MM.1S (cell line): Measurements from ENCODE around the gene KCNIP1.

ENCODE experiments used
- EZH2 ChIP-seq: fragments of 300-600 bp; sonication (generic); optimal IDR thresholded peaks from 2 replicates; pipeline ENCODE3; 2017; ENCODE audit warnings: low read depth, mild to moderate bottlenecking, antibody characterized with exemption, low read length, mixed read lengths
- TF ChIP-seq, protein P1 (sequence below): fragments of 300-600 bp; sonication (generic); IDR thresholded peaks from 2 replicates; pipeline ENCODE4 v1.5.1; 2016; ENCODE audit warnings: antibody characterized with exemption, low read length, mixed read lengths

GRCh38 chr5:170524576-170524975 is 20.8 kb downstream of the KCNIP1 start:
- TF ChIP-seq, protein P1, sequence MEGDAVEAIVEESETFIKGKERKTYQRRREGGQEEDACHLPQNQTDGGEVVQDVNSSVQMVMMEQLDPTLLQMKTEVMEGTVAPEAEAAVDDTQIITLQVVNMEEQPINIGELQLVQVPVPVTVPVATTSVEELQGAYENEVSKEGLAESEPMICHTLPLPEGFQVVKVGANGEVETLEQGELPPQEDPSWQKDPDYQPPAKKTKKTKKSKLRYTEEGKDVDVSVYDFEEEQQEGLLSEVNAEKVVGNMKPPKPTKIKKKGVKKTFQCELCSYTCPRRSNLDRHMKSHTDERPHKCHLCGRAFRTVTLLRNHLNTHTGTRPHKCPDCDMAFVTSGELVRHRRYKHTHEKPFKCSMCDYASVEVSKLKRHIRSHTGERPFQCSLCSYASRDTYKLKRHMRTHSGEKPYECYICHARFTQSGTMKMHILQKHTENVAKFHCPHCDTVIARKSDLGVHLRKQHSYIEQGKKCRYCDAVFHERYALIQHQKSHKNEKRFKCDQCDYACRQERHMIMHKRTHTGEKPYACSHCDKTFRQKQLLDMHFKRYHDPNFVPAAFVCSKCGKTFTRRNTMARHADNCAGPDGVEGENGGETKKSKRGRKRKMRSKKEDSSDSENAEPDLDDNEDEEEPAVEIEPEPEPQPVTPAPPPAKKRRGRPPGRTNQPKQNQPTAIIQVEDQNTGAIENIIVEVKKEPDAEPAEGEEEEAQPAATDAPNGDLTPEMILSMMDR: no peak
- TF ChIP-seq EZH2: no peak
